ENCODE data around the gene RUNX2. TPM values are rescaled to one million over a fixed set of nuclear protein-coding genes. Genes with fewer than 3 reads are reported as not detected.

Gene RUNX2
- total RNA-seq, 1 experiment from 2014 or later = 7.0 TPM

- ChIA-PET CTCF (no interaction called here), POLR2A (no interaction called here)
- no peak for DNase-seq (ENCODE audit: low read depth, low spot score)
- H3K4me1 ChIP-seq (ENCODE audit: control insufficient read depth, insufficient read depth, low read length) = no peaks in the 10 kb centered on the region
- no TSS peak for BruUV-seq (replicated peaks)
- H3K9me3 ChIP-seq (ENCODE audit: control insufficient read depth, insufficient read depth, low read depth, low read length) = no peaks in the 10 kb centered on the region
- ATAC-seq = no peak
- in situ Hi-C loops (cut with HindIII; ENCODE audit: low pct_unique_long_range_greater_than_20kb, low sequenced_read_pairs) = no loop called here
- H3K27ac ChIP-seq (ENCODE audit: low read length) = no peak overlapping the region
- H3K27me3 ChIP-seq (ENCODE audit: control insufficient read depth, insufficient read depth, low read length) = no peaks in the 10 kb centered on the region
- no peaks in the 10 kb centered on the region for H3K36me3 ChIP-seq (ENCODE audit: control insufficient read depth, insufficient read depth, low read length)
- H3K4me3 ChIP-seq (ENCODE audit: low read depth in 2 of 2, low read length in 2 of 2) = no peak overlapping the region
- intact Hi-C loops (cut with micrococcal nuclease; ENCODE audit: unreplicated experiment) = no loop called here
- TF ChIP-seq CTCF (IDR thresholded peaks at IDR 0.05) = no peak
- no peak for TF ChIP-seq POLR2AphosphoS5 (IDR thresholded peaks at IDR 0.05; ENCODE audit: low read depth, low read length)
- TF ChIP-seq REST (IDR thresholded peaks at IDR 0.05; ENCODE audit: insufficient read depth in 1 of 2, low read depth in 2 of 2, low read length in 1 of 2) = no peak
- no peak for TF ChIP-seq TCF7L2 (IDR thresholded peaks at IDR 0.05; ENCODE audit: low read depth, low read length)
- TF ChIP-seq SIN3A (IDR thresholded peaks at IDR 0.05; ENCODE audit: borderline replicate concordance, insufficient read depth, low read depth, low read length) = no peak
These were observed 245.9 kb downstream of the RUNX2 start for GRCh38 chr6:45574014-45574461.

- no peak for DNase-seq (ENCODE audit: low read depth, low spot score)
- Histone ChIP-seq H3K27ac (ENCODE audit: low read length) (no peak overlapping the region), H3K36me3 (ENCODE audit: control insufficient read depth, insufficient read depth, low read length) (no peaks in the 10 kb centered on the region), H3K27me3 (ENCODE audit: control insufficient read depth, insufficient read depth, low read length) (no peaks in the 10 kb centered on the region), H3K4me3 (ENCODE audit: low read depth in 2 of 2, low read length in 2 of 2) (no peak overlapping the region), H3K4me1 (ENCODE audit: control insufficient read depth, insufficient read depth, low read length) (no peaks in the 10 kb centered on the region), H3K9me3 (ENCODE audit: control insufficient read depth, insufficient read depth, low read depth, low read length) (no peaks in the 10 kb centered on the region)
- no TSS peak for BruUV-seq (replicated peaks)
- TF ChIP-seq POLR2AphosphoS5 (IDR thresholded peaks at IDR 0.05; ENCODE audit: low read depth, low read length) (no peak), TCF7L2 (IDR thresholded peaks at IDR 0.05; ENCODE audit: low read depth, low read length) (no peak)
- in situ Hi-C loops (cut with HindIII; ENCODE audit: low pct_unique_long_range_greater_than_20kb, low sequenced_read_pairs) = no loop called here
- intact Hi-C loops (cut with micrococcal nuclease; ENCODE audit: unreplicated experiment) = no loop called here
- ChIA-PET CTCF (no interaction called here), POLR2A (no interaction called here)
- ATAC-seq = no peak
These were observed 246.8 kb downstream of the RUNX2 start for GRCh38 chr6:45574885-45575284.

GRCh38 chr6:45576648-45577624 is 248.8 kb downstream of the RUNX2 start:
- in situ Hi-C loops (cut with HindIII; ENCODE audit: low pct_unique_long_range_greater_than_20kb, low sequenced_read_pairs) (no loop called here), intact Hi-C loops (cut with micrococcal nuclease; ENCODE audit: unreplicated experiment) (no loop called here)
- Histone ChIP-seq H3K36me3 (ENCODE audit: control insufficient read depth, insufficient read depth, low read length) (no peaks in the 10 kb centered on the region), H3K4me1 (ENCODE audit: control insufficient read depth, insufficient read depth, low read length) (no peaks in the 10 kb centered on the region), H3K27ac (ENCODE audit: low read length) (no peak overlapping the region), H3K27me3 (ENCODE audit: control insufficient read depth, insufficient read depth, low read length) (no peaks in the 10 kb centered on the region), H3K9me3 (ENCODE audit: control insufficient read depth, insufficient read depth, low read depth, low read length) (0 out of 2 replicates have a peak, but pooled peaks cover 7% of the 10 kb centered on the region), H3K4me3 (ENCODE audit: low read depth in 2 of 2, low read length in 2 of 2) (no peak overlapping the region)
- ChIA-PET CTCF (no interaction called here), POLR2A (no interaction called here)
- ATAC-seq (no peak), DNase-seq (ENCODE audit: low read depth, low spot score) (no peak)
- no TSS peak for BruUV-seq (replicated peaks)
- TF ChIP-seq CTCF (IDR thresholded peaks at IDR 0.05) = no peak
- TF ChIP-seq SIN3A (IDR thresholded peaks at IDR 0.05; ENCODE audit: borderline replicate concordance, insufficient read depth, low read depth, low read length) = no peak
- TF ChIP-seq REST (IDR thresholded peaks at IDR 0.05; ENCODE audit: insufficient read depth in 1 of 2, low read depth in 2 of 2, low read length in 1 of 2) = no peak
- TF ChIP-seq POLR2AphosphoS5 (IDR thresholded peaks at IDR 0.05; ENCODE audit: low read depth, low read length) = no peak
- no peak for TF ChIP-seq TCF7L2 (IDR thresholded peaks at IDR 0.05; ENCODE audit: low read depth, low read length)
